HUES48 (cell line): Measurements from ENCODE around the gene EMC8.
"Not testable (repeated sequence)": the region's sequence is repeated elsewhere in the genome, so short reads cannot be mapped to it uniquely, and the experiment has no call there.

Source experiments
- H3K27ac ChIP-seq: one replicate; pipeline ENCODE4 v1.7.0; 2013; ENCODE audit warnings: low read depth, low read length, inconsistent platforms
- H3K27me3 ChIP-seq: 2 replicates; pipeline ENCODE4 v1.6.1; 2013; ENCODE audit warnings: mild to moderate bottlenecking, low read length; ENCODE audit not compliant: control insufficient read depth, insufficient read depth
- H3K36me3 ChIP-seq: 2 replicates; pipeline ENCODE4 v1.6.1; 2013; ENCODE audit warnings: low read length; ENCODE audit not compliant: control insufficient read depth, insufficient read depth
- H3K4me1 ChIP-seq: 2 replicates; pipeline ENCODE4 v1.6.1; 2013; ENCODE audit warnings: mild to moderate bottlenecking, low read length; ENCODE audit not compliant: control insufficient read depth, insufficient read depth
- H3K4me3 ChIP-seq: 2 replicates; pipeline ENCODE4 v1.5.1; 2013; ENCODE audit warnings: mild to moderate bottlenecking, low read depth, low read length
- H3K9ac ChIP-seq: 2 replicates; pipeline ENCODE4 v1.6.1; 2013; ENCODE audit warnings: mild to moderate bottlenecking, low read depth, low read length, moderate library complexity
- H3K9me3 ChIP-seq: 2 replicates; pipeline ENCODE4 v1.6.1; 2013; ENCODE audit warnings: low read length; ENCODE audit not compliant: control insufficient read depth, insufficient read depth

EMC8 gene

DNA sequence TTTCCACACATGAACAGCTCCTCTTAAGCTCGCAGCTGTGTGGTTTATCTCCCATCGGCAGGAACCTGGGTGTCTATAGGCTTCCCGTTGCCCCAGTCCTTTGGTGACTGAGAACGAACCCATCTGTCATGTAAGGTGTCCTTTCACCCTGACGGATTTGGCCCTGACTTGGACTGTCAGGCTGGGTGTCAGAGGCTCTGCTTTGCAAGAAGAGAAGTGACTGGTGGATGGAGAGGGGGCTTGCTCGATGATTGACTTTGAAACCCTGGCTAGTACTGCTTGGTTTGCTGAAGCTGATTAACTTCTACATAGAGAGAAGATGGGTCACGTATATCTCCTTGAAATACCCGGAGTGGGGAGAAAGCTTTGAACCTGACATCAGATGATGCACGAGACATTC, 43.1 kb upstream of the EMC8 start:
- no peak overlapping the region for H3K9ac ChIP-seq
- H3K9me3 ChIP-seq = no peaks in the 10 kb centered on the region
- H3K36me3 ChIP-seq = no peaks in the 10 kb centered on the region
- H3K4me3 ChIP-seq = no peak overlapping the region
- no peaks in the 10 kb centered on the region for H3K27me3 ChIP-seq
- H3K4me1 ChIP-seq = no peaks in the 10 kb centered on the region
- H3K27ac ChIP-seq = no peak overlapping the region

DNA sequence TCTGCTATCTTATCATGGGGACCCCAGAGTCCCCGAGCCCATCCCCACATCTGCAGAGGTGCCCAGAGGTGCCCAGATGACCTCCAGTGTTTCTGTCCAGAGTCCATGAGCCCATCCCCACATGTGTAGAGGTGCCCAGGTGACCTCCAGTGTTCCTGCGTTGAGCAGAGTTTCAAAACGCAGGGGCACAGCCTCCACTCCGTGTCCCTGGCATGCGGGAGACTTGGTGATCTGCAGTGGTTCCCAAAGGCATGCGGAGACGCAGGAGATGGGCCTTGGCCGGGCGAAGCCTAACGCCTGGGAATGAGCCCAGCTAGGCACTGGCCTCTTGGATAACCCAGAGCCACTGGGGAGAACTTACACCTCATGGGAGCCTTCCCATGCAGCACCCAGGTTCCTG, 41.5 kb upstream of the EMC8 start:
- Histone ChIP-seq H3K4me3 (no peak overlapping the region), H3K9ac (no peak overlapping the region), H3K9me3 (no peaks in the 10 kb centered on the region), H3K27me3 (no peaks in the 10 kb centered on the region), H3K36me3 (no peaks in the 10 kb centered on the region), H3K27ac (no peak overlapping the region), H3K4me1 (no peaks in the 10 kb centered on the region)

DNA sequence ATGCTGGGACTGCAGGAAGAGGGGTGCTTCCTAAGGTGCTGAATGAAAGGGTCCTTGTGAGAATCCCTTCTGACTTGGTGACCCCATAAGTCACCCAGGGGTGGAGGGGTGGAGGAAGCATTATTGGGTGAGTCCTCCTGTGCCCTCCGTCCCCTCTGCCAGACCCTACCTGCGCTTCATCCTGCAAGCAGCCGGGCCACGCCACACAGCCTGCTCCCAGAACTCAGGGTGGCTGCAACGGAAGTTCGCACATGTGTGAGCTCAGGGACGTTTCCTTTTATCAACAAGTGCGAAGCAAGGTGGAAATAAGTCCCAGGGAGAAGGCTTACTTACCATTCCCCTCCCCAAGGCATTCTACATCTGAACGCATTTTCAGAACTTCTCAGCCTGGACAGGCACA, 41.1 kb upstream of the EMC8 start:
- H3K4me1 ChIP-seq = no peaks in the 10 kb centered on the region
- no peak overlapping the region for H3K4me3 ChIP-seq
- no peaks in the 10 kb centered on the region for H3K9me3 ChIP-seq
- no peaks in the 10 kb centered on the region for H3K27me3 ChIP-seq
- no peaks in the 10 kb centered on the region for H3K36me3 ChIP-seq
- no peak overlapping the region for H3K27ac ChIP-seq
- H3K9ac ChIP-seq = no peak overlapping the region

DNA sequence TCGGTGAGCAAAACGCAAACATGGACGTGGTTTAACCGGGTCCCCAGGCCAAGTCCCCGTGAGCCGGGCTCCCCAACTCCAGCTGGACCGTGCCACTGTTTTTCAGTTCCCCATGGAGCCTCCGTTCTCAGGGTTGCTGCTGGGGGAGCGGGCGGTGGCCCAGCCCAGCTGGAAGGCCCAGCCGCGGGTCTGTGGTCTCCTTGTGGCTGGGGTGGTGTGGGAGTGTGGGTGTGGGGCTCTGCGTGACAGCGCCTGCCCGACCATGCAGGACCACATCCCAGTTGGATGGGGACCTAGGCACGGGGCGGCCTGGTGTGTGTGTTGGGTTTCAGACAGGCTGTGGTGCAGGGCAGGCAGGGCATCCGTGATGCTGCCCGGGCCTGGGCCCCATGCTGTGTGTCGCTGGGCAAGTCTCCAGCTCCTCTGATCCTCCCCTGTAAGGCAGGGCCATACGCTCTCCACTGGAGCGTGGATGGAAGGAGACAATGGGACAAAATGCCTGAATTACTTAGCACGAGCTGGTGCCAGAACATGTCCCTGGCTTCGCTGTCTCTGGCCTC, 40.4 kb upstream of the EMC8 start:
- Histone ChIP-seq H3K27me3 (no peaks in the 10 kb centered on the region), H3K4me1 (no peaks in the 10 kb centered on the region), H3K4me3 (no peak overlapping the region), H3K9me3 (no peaks in the 10 kb centered on the region), H3K27ac (no peak overlapping the region), H3K9ac (no peak overlapping the region), H3K36me3 (no peaks in the 10 kb centered on the region)

- no peaks in the 10 kb centered on the region for H3K4me1 ChIP-seq
- no peak overlapping the region for H3K4me3 ChIP-seq
- H3K27ac ChIP-seq = no peak overlapping the region
- no peaks in the 10 kb centered on the region for H3K36me3 ChIP-seq
- no peaks in the 10 kb centered on the region for H3K9me3 ChIP-seq
- no peak overlapping the region for H3K9ac ChIP-seq
- H3K27me3 ChIP-seq = no peaks in the 10 kb centered on the region
Observed at GRCh38 chr16:85838876-85839585, 39.7 kb upstream of the EMC8 start.

DNA sequence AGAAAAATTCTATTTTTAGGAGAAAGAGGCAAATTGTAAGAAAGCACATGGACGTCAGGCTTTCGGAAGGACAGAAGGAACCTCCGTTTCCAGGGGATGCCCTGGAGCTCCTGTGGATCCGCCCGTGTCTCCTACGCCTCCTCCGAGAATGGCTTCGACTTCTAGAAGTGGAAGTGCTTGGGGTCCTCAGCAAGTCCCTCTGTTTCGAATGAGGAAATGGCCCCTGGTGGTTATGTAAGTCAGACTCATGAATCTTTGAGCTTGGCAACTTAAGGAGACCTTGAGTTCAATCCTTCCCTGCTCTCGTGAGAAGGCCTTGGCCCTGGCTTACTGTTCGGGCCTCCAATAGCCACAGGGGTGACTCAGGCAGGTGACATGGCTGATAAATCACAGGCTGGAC, 39.0 kb upstream of the EMC8 start:
- no peak overlapping the region for H3K4me3 ChIP-seq
- H3K9me3 ChIP-seq = no peaks in the 10 kb centered on the region
- no peak overlapping the region for H3K9ac ChIP-seq
- H3K27me3 ChIP-seq = no peaks in the 10 kb centered on the region
- H3K36me3 ChIP-seq = no peaks in the 10 kb centered on the region
- H3K4me1 ChIP-seq = no peaks in the 10 kb centered on the region
- H3K27ac ChIP-seq = no peak overlapping the region

DNA sequence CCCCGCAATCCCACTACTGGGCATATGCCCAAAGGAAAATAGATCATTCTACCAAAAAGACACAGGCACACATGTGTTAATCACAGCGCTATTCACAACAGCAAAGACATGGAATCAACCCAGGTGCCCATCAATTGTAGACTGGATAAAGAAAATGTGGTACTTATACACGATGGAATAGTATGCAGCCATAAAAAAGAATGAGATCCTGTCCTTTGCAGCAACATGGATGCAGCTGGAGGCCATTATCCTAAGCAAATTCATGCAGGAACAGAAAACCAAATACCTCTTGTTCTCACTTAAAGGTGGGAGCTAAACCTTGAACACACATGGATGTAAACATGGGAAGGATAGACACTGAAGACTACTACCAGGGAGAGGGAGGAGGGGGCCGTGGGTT, 38.3 kb upstream of the EMC8 start:
- not testable (repeated sequence) for H3K9ac ChIP-seq, H3K4me3 ChIP-seq, H3K27ac ChIP-seq, H3K9me3 ChIP-seq, H3K4me1 ChIP-seq, H3K27me3 ChIP-seq, H3K36me3 ChIP-seq

GRCh38 chr16:85836706-85837582, 37.6 kb upstream of the EMC8 start:
- H3K9ac ChIP-seq = no peak overlapping the region
- H3K9me3 ChIP-seq = peaks cover 7% of the 10 kb centered on the region; the same call in 1 of the 2 replicates
- H3K4me1 ChIP-seq = no peaks in the 10 kb centered on the region
- H3K27me3 ChIP-seq = no peaks in the 10 kb centered on the region
- H3K4me3 ChIP-seq = no peak overlapping the region
- H3K36me3 ChIP-seq = no peaks in the 10 kb centered on the region
- H3K27ac ChIP-seq = no peak overlapping the region

- Histone ChIP-seq H3K27me3 (no peaks in the 10 kb centered on the region), H3K4me1 (no peaks in the 10 kb centered on the region), H3K9me3 (peaks cover 7% of the 10 kb centered on the region; the same call in 1 of the 2 replicates)
Observed at GRCh38 chr16:85835956-85836705, 36.8 kb upstream of the EMC8 start.

GRCh38 chr16:85835227-85835751, 35.9 kb upstream of the EMC8 start:
- no peaks in the 10 kb centered on the region for H3K27me3 ChIP-seq

More at GRCh38 chr16:85835956-85836705, 36.8 kb upstream of the EMC8 start:
- no peak overlapping the region for H3K4me3 ChIP-seq
- H3K36me3 ChIP-seq = no peaks in the 10 kb centered on the region
- H3K27ac ChIP-seq = no peak overlapping the region
- H3K9ac ChIP-seq = no peak overlapping the region

More at GRCh38 chr16:85835227-85835751, 35.9 kb upstream of the EMC8 start:
- H3K36me3 ChIP-seq = no peaks in the 10 kb centered on the region
- no peak overlapping the region for H3K27ac ChIP-seq
- no peaks in the 10 kb centered on the region for H3K4me1 ChIP-seq
- peaks cover 7% of the 10 kb centered on the region; the same call in 1 of the 2 replicates for H3K9me3 ChIP-seq
- H3K4me3 ChIP-seq = no peak overlapping the region
- H3K9ac ChIP-seq = no peak overlapping the region
